Effector memory CD4-positive, alpha-beta T cell (primary cell): Measurements from ENCODE around the gene CTSL.

ENCODE experiments used
- DNase-seq, 3 donors: peaks; one replicate each; pipeline ENCODE4 v3.0.0-alpha.2; 2020
- H3K27ac ChIP-seq: 2 replicates; pipeline ENCODE4 v1.7.0; 2013; ENCODE audit warnings: mild to moderate bottlenecking, low read length, moderate library complexity; ENCODE audit not compliant: insufficient read depth, poor library complexity, severe bottlenecking
- H3K27me3 ChIP-seq: replicated peaks from 2 replicates; pipeline ENCODE4 v1.7.0; 2013; ENCODE audit warnings: mild to moderate bottlenecking, low read length; ENCODE audit not compliant: insufficient read depth, control insufficient read depth, poor library complexity, severe bottlenecking
- H3K36me3 ChIP-seq: 2 replicates; pipeline ENCODE4 v1.7.0; 2013; ENCODE audit warnings: mild to moderate bottlenecking, low read length, moderate library complexity; ENCODE audit not compliant: control insufficient read depth, insufficient read depth
- H3K4me1 ChIP-seq: 2 replicates; pipeline ENCODE4 v1.7.0; 2013; ENCODE audit warnings: low read length, mild to moderate bottlenecking; ENCODE audit not compliant: control insufficient read depth, insufficient read depth, poor library complexity, severe bottlenecking
- H3K4me3 ChIP-seq: 2 replicates; pipeline ENCODE4 v1.7.0; 2013; ENCODE audit warnings: low read length, low read depth, mild to moderate bottlenecking; ENCODE audit not compliant: insufficient read depth, poor library complexity, severe bottlenecking
- H3K9me3 ChIP-seq: 2 replicates; pipeline ENCODE4 v1.7.0; 2013; ENCODE audit warnings: mild to moderate bottlenecking, low read length, moderate library complexity; ENCODE audit not compliant: control insufficient read depth

Gene CTSL

DNA sequence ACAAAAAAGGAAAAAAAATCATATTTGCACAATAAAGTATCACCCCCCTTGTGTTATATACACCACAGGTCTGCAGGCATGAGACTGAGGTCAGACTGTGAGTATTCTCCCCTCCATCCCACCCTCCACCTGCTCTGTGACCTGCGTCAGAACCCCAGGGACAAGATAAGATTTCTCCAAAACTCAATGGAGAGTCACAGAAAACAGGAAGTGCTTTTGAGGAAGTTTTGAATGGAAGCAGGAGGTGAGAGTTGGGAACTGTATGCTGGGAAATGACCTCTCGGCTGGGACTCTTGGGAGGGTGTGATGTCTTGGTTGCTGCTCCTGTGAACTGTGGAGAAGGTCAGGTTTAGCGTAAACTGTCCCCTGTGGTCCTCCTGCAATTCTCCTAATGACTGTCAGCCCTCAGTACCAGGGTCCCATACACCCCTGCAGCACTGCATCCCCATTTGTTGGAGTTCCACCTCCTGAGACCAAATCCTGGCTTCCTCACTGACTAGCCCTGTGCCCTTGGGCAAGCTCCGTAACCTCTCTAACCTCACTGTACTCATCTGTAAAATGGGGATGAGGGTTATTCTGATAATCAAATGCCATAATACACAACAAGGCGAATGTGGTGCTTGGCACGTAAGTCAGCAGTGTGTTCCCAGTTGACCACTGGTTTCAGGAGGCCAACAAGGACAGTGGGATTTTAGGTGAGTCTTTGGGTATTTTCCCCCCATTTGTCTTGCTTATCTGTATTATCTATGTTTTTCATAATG, 6.9 kb upstream of the CTSL start:
- no peak overlapping the region for H3K4me3 ChIP-seq
- H3K36me3 ChIP-seq, result no peaks in the 10 kb centered on the region
- DNase-seq, result no peak
- H3K27me3 ChIP-seq, result no peaks in the 10 kb centered on the region
- H3K27ac ChIP-seq, result no peak overlapping the region
- H3K4me1 ChIP-seq, result no peaks in the 10 kb centered on the region
- H3K9me3 ChIP-seq, result no peaks in the 10 kb centered on the region

DNA sequence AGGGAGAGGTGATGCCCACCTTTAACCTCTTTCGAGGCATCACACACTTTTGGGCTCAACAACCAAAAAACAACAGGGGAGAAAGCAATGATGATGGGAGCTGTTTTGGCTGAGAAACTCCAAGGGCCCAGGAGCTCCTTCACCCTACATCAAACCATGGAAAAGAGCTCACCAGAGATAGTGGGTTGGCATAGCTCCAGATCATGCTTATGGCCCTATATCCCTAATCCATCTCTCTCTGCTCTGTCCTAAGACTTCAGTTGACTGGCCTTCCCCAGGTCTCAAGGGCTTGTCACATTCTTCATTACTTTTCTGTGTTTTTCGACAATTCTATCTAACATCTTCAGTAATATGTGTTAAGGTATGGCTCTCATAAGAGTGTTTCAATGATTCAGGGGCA, 5.7 kb upstream of the CTSL start:
- no peak for DNase-seq
- no peak overlapping the region for H3K4me3 ChIP-seq
- no peaks in the 10 kb centered on the region for H3K4me1 ChIP-seq
- no peaks in the 10 kb centered on the region for H3K36me3 ChIP-seq
- no peaks in the 10 kb centered on the region for H3K27me3 ChIP-seq
- no peaks in the 10 kb centered on the region for H3K9me3 ChIP-seq
- H3K27ac ChIP-seq, result no peak overlapping the region

DNA sequence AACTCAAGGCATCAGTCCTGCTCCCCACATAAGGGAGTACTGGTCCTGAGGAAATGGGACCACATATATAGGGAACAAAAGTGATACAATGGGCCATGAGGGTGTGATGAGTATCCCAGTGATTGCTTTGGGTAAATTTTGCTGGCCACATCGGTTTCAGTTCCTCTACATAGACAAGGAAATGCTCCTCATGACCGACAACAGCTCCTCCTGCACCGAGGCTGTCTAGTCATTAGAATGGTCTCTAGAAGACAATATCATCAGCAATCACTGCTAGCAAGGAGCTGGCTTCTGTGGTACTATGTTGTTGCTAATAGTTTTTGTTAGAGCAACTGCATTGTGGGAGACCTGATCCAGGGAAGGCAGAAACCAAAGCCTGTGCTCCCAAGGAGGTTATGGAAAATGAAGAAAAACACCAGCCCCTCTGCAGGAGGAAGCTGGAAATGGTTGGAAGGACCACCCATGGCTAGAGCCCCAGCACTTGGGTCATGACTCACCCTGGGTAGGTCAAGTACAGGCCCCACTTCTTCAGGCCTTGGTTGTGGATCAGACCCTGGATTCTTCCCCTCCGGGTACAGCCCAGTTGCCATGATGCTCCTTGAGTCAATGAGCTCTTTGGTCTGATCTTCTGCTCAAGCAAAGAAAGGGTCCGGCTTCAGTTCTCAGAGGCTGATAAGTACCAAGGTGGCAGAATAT, 3.4 kb upstream of the CTSL start:
- H3K4me1 ChIP-seq, result peaks cover 3% of the 10 kb centered on the region
- H3K36me3 ChIP-seq, result no peaks in the 10 kb centered on the region
- no peak for DNase-seq
- H3K27me3 ChIP-seq, result no peaks in the 10 kb centered on the region
- no peaks in the 10 kb centered on the region for H3K9me3 ChIP-seq
- no peak overlapping the region for H3K27ac ChIP-seq
- no peak overlapping the region for H3K4me3 ChIP-seq

DNA sequence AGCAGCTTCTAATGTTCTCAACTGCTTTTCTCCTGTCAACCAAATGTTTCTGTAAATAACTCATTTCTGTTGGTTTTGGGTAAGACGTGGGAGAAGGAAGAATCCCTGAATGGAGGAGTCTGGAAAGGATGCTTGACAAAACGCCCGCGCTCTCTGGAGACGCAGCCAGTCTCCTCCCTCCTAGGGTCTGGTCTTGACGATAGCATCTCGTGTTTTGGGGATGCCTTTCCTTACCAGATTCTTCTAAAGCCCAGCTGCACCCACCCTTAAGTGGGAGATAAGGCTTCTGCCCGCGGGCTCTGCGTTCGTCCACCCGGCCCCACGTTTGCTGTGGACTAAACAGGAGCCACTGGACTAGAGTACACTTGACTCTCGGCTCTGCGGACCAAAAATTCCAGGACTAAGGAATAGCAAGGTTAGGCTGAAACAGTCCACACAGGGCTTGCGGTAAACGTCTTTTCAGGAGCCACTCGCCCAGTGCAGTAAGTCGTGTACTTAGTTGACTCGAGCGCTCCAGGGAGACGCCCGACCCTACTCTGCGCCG, 491 bp upstream of the CTSL start:
- Histone ChIP-seq H3K27ac (peak overlapping the region; percentile 30), H3K36me3 (no peaks in the 10 kb centered on the region), H3K9me3 (no peaks in the 10 kb centered on the region), H3K27me3 (no peaks in the 10 kb centered on the region), H3K4me1 (peaks cover 3% of the 10 kb centered on the region), H3K4me3 (peak overlapping the region; percentile 70)
- no peak for DNase-seq

GRCh38 chr9:87729246-87729645, 3.3 kb downstream of the CTSL start:
- Histone ChIP-seq H3K27me3 (no peaks in the 10 kb centered on the region), H3K9me3 (no peaks in the 10 kb centered on the region), H3K27ac (no peak overlapping the region), H3K36me3 (no peaks in the 10 kb centered on the region), H3K4me3 (no peak overlapping the region), H3K4me1 (peaks cover 3% of the 10 kb centered on the region)
- no peak for DNase-seq

DNA sequence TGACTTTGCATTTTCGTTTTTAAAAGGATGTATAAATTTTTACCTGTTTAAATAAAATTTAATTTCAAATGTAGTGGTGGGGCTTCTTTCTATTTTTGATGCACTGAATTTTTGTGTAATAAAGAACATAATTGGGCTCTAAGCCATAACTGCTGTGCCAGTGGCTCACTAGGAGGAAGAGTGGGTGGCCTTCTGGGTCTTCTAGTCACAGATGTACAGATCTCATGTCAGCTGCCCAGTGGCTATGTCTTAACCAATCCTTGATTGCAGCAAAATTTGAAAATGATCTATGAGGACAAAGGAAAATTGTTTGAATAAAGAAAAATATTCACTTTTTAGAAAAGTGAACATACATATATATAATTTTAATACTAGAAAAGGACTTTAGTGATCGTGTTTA, 5.4 kb downstream of the CTSL start:
- Histone ChIP-seq H3K36me3 (no peaks in the 10 kb centered on the region), H3K27ac (no peak overlapping the region)

DNA sequence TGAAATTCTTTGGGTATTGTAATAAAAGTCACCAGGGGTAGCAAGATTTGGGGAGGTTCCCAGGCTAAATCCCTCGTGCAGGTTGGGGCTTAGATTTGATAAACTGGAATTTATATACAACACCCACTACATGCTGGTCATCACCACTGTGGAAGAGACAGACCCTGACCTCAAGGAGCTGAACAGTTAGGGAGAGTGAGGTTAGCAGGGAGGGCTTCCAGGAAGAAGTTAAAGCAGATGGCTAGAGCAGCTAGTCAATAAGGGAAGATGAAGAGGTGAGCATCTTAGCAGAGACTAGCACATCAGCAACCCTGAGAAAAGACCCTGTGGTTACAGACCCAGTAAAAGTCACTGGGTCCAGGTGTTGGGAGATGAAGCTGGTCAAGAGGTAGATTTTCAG, 6.4 kb downstream of the CTSL start:
- no peak overlapping the region for H3K27ac ChIP-seq
- no peak for DNase-seq
- H3K9me3 ChIP-seq, result no peaks in the 10 kb centered on the region
- no peaks in the 10 kb centered on the region for H3K36me3 ChIP-seq
- no peaks in the 10 kb centered on the region for H3K4me1 ChIP-seq
- no peaks in the 10 kb centered on the region for H3K27me3 ChIP-seq
- no peak overlapping the region for H3K4me3 ChIP-seq

More for the DNA sequence above, 5.4 kb downstream of the CTSL start:
- H3K27me3 ChIP-seq, result no peaks in the 10 kb centered on the region
- no peak for DNase-seq
- no peaks in the 10 kb centered on the region for H3K9me3 ChIP-seq
- no peak overlapping the region for H3K4me3 ChIP-seq
- H3K4me1 ChIP-seq, result no peaks in the 10 kb centered on the region

DNA sequence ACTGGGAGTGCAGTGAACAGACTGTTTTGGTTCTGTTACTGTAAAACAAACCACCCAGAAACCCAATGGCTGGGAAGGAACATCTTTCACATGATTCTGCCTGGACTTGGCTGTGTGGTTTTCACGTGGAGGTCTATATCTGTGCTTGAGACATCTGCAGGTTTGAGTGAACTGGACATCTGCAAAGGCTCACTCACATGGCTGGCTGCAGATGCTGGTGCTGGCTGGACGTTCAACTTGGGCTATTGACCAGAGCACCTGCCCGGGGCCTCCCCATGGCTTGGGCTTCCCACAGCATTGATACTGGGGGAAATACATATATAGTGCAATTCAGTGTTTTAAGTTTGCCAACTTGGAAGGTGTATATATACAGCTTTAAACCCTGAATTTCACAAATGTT, 6.8 kb downstream of the CTSL start:
- Histone ChIP-seq H3K27ac (no peak overlapping the region), H3K4me1 (no peaks in the 10 kb centered on the region), H3K27me3 (no peaks in the 10 kb centered on the region), H3K9me3 (no peaks in the 10 kb centered on the region), H3K4me3 (no peak overlapping the region), H3K36me3 (no peaks in the 10 kb centered on the region)
- DNase-seq, result no peak

DNA sequence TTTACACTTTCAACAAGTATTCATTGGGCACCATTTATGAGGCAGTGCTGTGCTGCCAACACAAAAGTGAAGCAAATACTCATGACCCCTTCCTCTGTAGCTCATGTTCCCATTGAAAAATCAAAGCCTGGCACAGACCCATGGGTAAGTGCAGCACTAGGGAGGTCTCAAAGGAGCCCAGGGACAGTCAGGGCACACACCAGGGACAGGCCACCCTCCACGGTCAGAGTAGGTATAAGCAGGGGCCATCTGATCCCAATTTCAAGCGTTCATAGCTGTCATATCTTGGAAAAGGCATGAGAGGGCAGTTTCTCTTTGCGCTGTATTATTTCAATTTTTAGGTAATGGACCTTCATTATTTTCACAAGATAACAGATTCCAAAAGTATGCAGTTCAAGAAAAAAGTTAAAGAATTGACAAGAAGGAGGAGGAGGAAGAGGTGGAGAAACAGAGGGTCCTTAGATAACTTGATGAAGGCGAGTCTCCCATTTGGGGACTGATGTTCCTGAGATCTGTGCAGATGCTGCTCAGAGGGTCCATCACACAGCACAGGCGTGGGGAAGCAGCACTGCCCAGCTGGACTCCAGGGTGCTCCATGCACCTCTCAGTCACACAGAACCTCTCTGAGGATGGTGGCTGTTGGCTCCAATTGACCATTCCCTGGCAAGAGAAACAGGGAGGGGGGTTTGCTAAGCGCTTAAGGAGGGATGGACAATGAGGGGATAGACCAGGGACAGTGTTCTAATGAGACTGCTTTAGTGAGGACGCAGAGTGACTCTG, 7.5 kb downstream of the CTSL start:
- Histone ChIP-seq H3K27ac (no peak overlapping the region), H3K36me3 (no peaks in the 10 kb centered on the region), H3K4me3 (no peak overlapping the region), H3K27me3 (no peaks in the 10 kb centered on the region), H3K9me3 (no peaks in the 10 kb centered on the region), H3K4me1 (no peaks in the 10 kb centered on the region)
- no peak for DNase-seq

- no peaks in the 10 kb centered on the region for H3K9me3 ChIP-seq
- no peak overlapping the region for H3K4me3 ChIP-seq
- H3K27ac ChIP-seq, result no peak overlapping the region
- no peaks in the 10 kb centered on the region for H3K27me3 ChIP-seq
- DNase-seq, result no peak
- H3K4me1 ChIP-seq, result no peaks in the 10 kb centered on the region
- H3K36me3 ChIP-seq, result no peaks in the 10 kb centered on the region
Measured at GRCh38 chr9:87734106-87734505, 8.2 kb downstream of the CTSL start.
